HG02588 (cell line): Measurements from ENCODE around the gene GRIN2C.
"Not testable (repeated sequence)": the region's sequence is repeated elsewhere in the genome, so short reads cannot be mapped to it uniquely, and the experiment has no call there.

Experiments
- ATAC-seq: cut with Tn5 transposase; IDR thresholded peaks from one replicate; pipeline ENCODE4 v1.9.1; 2021; ENCODE audit warnings: mild to moderate bottlenecking, moderate library complexity; ENCODE audit not compliant: unreplicated experiment

GRIN2C gene

GRCh38 chr17:74859459-74860228 lies at the start of gene GRIN2C:
Gene GRIN2C, minus strand, starts transcription at chr17:74859885. Its CDS starts 4,793 bp downstream, at chr17:74855092.
- no peak for ATAC-seq

- not testable (repeated sequence) for ATAC-seq
These were observed 49.4 kb upstream of the GRIN2C start for GRCh38 chr17:74909097-74909496.

GRCh38 chr17:74907012-74907411 lies 47.3 kb upstream of the GRIN2C start:
- ATAC-seq, result no peak

- not testable (repeated sequence) for ATAC-seq
These were observed 46.6 kb upstream of the GRIN2C start for GRCh38 chr17:74906214-74906793.

GRCh38 chr17:74904687-74905409 lies 45.2 kb upstream of the GRIN2C start:
- ATAC-seq, result no peak

- no peak for ATAC-seq
These were observed 44.0 kb upstream of the GRIN2C start for GRCh38 chr17:74903671-74904070.

- no peak for ATAC-seq
These were observed 43.3 kb upstream of the GRIN2C start for GRCh38 chr17:74903034-74903433.

- ATAC-seq, result no peak
These were observed 41.9 kb upstream of the GRIN2C start for GRCh38 chr17:74901353-74902135.

GRCh38 chr17:74900208-74900607 lies 40.5 kb upstream of the GRIN2C start:
- no peak for ATAC-seq

GRCh38 chr17:74898376-74898946 lies 38.8 kb upstream of the GRIN2C start:
- no peak for ATAC-seq

GRCh38 chr17:74893936-74894671 lies 34.4 kb upstream of the GRIN2C start:
- ATAC-seq, result no peak

GRCh38 chr17:74892974-74893911 lies 33.6 kb upstream of the GRIN2C start, which contains the start of gene FADS6:
Gene FADS6, minus strand, starts transcription at chr17:74893633. Its CDS starts 38 bp downstream, at chr17:74893595.
- ATAC-seq, result no peak

GRCh38 chr17:74892013-74892841 lies 32.5 kb upstream of the GRIN2C start:
- ATAC-seq, result no peak

GRCh38 chr17:74890554-74890953 lies 30.9 kb upstream of the GRIN2C start:
- no peak for ATAC-seq

- ATAC-seq, result no peak
These were observed 28.8 kb upstream of the GRIN2C start for GRCh38 chr17:74888469-74888868.

GRCh38 chr17:74883241-74883745 lies 23.6 kb upstream of the GRIN2C start:
- ATAC-seq, result no peak

GRCh38 chr17:74882517-74883240 lies 23.0 kb upstream of the GRIN2C start:
- ATAC-seq, result no peak
